ENCODE measurements around the gene ABCB9.

DNA sequence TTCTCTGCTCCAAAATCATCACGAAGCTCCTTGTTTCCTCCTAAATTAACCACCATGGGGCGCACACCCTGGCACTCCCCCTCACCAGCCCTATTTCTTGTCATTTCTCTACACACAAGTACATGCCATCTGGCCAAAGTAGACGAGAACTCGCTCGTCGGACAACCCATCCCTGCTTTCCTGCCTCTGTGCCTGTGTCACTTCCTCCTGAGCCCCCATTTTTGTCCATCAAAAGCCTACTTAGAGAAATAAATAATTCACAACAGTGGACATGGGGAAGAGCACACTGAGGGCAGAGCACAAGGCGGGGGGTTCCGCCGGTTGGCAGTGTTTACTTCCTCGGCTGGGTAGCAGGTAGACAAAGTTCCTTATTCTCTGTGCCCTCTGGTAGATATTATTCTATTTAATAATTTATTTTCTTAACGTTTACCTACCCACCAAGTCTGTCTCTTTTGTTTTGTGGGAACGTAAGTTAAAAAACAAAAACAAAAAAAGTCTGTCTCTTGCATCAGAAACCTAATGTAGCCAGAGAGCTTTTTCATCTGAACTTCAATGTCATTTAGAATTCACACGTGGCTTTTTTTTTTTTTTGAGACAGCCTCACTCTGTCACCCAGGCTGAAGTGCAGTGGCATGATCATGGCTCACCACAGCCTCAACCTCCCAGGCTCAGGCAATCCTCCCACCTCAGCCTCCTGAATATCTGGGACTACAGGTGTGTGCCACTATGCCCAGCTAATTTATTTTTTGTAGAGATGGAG, 76.3 kb downstream of the ABCB9 start:
- TF ChIP-seq, protein P1, sequence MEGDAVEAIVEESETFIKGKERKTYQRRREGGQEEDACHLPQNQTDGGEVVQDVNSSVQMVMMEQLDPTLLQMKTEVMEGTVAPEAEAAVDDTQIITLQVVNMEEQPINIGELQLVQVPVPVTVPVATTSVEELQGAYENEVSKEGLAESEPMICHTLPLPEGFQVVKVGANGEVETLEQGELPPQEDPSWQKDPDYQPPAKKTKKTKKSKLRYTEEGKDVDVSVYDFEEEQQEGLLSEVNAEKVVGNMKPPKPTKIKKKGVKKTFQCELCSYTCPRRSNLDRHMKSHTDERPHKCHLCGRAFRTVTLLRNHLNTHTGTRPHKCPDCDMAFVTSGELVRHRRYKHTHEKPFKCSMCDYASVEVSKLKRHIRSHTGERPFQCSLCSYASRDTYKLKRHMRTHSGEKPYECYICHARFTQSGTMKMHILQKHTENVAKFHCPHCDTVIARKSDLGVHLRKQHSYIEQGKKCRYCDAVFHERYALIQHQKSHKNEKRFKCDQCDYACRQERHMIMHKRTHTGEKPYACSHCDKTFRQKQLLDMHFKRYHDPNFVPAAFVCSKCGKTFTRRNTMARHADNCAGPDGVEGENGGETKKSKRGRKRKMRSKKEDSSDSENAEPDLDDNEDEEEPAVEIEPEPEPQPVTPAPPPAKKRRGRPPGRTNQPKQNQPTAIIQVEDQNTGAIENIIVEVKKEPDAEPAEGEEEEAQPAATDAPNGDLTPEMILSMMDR (conservative IDR thresholded peaks at IDR 0.05; ENCODE audit: low read depth, low read length): no peak; the same call in 1 of the 2 replicates
- TF ChIP-seq EZH2 (IDR thresholded peaks at IDR 0.05; ENCODE audit: low read length, unreplicated experiment): no peak
